GM21528 (cell line): Measurements from ENCODE around the gene RPL22L1.
"Not testable (repeated sequence)": the region's sequence is repeated elsewhere in the genome, so short reads cannot be mapped to it uniquely, and the experiment has no call there.

ENCODE experiments used
- ATAC-seq: cut with Tn5 transposase; IDR thresholded peaks from one replicate; pipeline ENCODE4 v1.9.1; 2021; ENCODE audit warnings: mild to moderate bottlenecking, moderate library complexity; ENCODE audit not compliant: unreplicated experiment, low FRiP score

The RPL22L1 gene

DNA sequence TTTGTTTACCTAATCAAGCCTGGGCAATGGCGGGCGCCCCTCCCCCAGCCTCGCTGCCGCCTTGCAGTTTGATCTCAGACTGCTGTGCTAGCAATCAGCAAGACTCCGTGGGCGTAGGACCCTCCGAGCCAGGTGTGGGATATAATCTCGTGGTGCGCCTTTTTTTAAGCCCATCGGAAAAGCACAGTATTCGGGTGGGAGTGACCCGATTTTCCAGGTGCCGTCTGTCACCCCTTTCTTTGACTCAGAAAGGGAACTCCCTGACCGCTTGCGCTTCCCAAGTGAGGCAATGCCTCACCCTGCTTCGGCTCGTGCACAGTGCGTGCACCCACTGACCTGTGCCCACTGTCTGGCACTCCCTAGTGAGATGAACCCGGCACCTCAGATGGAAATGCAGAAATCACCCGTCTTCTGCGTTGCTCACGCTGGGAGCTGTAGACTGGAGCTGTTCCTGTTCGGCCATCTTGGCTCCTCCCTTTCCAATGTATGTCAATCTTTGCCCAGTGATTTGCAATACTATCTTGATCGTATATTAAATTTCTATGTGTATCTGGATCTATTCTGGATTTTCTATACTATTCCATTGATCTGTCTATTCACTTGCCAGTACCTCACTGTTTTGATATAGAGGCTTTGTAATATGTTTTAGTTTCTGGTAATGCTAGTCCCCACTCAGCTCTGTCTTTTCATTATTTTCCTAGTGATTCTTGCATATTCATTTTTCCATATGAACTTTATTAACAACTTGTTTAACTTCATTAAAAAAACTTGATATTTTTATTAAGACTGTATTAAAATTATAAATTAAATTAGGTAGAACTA lies 14.3 kb upstream of the RPL22L1 start:
- not testable (repeated sequence) for ATAC-seq

DNA sequence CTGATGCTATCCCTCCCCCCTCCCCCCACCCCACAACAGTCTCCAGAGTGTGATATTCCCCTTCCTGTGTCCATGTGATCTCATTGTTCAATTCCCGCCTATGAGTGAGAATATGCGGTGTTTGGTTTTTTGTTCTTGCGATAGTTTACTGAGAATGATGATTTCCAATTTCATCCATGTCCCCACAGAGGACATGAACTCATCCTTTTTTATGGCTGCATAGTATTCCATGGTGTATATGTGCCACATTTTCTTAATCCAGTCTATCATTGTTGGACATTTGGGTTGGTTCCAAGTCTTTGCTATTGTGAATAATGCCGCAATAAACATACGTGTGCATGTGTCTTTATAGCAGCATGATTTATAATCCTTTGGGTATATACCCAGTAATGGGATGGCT lies 8.7 kb upstream of the RPL22L1 start:
- not testable (repeated sequence) for ATAC-seq

DNA sequence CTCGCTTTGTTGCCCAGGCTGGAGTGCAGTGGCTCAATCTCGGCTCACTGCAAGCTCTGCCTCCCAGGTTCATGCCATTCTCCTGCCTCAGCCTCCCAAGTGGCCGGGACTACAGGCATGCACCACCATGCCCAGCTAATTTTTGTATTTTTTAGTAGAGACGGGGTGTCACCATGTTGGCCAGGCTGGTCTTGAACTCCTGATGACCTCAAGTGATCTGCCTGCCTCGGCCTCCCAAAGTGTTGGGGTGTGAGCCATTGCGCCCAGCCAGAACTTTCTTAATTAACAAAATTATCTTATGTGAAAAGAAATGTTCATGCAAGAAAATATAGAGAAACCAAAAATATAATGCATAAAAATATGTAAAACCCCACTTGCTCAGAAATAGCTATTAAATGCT lies 7.3 kb upstream of the RPL22L1 start:
- ATAC-seq: not testable (repeated sequence)

DNA sequence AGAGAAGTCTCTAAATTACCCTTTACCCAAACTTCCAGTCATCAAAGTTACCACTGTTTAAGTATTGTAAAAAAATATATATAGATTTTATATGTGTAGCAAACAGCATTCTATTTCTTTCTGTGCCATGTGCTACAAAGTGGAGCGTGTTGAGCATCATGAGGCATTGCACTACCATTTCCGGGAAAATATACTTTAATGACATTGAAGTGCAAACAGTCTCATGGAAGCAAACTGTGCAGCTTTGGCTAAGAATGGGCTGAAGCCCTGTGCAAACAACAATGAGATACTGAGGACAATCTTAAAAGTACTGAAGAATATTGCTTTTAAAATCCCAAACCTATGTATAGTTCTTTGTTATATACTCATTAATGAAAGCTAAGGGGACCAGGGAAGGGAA lies 6.5 kb upstream of the RPL22L1 start:
- ATAC-seq: no peak

DNA sequence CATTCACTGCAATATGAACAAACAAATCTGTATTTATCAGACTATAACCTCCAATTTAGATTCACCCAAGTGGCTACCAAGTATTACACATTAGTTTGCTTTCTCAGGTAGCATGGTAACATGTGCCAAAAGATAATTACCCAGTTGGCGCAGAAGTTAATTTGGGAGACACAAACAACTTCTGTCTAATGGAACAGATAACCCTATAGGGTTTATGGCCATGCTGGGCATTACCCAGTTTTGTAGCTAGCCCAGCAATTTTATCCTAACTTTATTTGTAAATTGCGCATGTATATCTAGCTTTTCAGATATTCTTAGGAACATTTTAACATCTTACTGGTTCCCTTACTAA lies 780 bp downstream of the RPL22L1 start:
- ATAC-seq: no peak

DNA sequence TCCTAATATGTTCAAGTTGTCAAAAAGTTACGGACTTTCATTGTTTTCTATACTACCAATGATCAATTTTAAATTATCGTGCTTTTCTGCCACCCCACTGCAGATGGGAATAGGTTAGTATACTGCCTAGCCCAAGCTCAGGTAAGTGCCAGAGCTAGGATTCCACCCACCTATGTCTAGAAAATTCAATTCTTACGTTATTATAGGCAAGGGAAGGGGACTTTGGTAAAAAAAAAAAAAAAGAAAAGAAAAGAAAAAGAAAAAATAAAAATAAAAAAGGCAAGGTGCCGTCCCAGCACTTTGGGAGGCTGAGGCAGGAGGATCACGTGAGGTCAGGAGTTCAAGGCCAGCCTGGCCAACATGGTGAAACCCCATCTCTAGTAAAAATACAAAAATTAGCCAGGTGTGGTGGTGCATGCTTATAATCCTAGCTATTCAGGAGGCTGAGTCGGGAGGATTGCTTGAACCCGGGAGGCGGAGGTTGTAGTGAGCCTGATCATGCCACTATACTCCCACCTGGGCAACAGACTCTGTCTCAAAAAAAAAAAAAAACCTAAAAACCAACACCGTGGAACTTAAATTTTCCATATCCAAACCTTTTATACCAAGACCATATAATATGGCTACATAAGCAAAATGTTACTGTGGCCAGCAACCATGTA lies 1.3 kb downstream of the RPL22L1 start:
- no peak for ATAC-seq

DNA sequence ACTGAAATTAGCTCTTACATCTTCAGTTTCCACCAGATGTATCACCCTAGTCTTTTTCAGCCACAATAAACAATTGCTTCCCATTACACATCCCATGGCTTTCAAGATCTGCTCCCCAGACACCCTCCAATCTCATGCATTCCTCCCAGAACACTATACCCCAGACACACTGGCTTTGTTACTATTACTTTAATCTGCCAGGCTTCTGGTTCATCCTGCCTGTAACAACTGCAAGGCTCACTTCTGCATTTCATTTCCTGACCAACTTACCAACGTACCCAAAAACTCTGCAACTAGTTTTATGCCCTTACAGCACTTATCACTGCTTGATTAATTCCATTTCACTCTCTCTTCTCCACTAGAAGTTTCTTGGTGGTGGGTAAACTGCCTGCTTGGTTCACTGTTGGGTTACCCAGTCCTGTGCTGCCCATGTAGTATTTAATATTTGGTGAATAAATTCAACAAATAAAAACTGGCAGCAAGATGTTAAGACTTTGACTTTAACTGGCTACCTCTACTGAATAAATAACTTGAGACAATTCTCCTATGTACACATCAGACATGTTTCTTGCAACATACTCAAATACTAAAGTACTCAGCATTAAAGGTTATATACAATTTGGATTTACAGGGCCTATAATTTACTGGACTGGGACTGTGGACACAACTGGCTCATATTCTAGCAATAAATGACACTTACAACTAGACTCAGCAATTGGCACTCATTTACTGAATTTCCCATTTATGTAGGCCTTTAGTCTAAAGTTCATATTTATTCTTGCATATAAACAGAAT lies 2.7 kb downstream of the RPL22L1 start:
- no peak for ATAC-seq

DNA sequence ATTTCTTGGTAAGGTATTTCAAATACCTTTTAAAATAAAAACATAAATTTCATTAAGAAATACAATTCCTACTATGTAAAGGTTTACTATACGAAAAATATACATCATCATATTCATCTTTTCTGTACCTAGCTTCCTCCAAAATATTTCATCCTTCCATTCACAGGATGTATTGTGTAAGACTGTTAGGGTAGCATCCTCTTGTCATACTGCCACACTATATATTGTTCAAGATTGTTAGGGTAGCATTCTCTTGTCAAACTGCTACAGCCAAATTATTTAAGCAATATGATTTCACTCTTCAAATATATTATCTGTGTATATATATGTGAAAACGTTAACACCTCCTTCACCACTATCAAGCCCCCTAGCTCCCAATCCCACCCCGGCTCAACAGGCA lies 3.5 kb downstream of the RPL22L1 start:
- ATAC-seq: no peak

DNA sequence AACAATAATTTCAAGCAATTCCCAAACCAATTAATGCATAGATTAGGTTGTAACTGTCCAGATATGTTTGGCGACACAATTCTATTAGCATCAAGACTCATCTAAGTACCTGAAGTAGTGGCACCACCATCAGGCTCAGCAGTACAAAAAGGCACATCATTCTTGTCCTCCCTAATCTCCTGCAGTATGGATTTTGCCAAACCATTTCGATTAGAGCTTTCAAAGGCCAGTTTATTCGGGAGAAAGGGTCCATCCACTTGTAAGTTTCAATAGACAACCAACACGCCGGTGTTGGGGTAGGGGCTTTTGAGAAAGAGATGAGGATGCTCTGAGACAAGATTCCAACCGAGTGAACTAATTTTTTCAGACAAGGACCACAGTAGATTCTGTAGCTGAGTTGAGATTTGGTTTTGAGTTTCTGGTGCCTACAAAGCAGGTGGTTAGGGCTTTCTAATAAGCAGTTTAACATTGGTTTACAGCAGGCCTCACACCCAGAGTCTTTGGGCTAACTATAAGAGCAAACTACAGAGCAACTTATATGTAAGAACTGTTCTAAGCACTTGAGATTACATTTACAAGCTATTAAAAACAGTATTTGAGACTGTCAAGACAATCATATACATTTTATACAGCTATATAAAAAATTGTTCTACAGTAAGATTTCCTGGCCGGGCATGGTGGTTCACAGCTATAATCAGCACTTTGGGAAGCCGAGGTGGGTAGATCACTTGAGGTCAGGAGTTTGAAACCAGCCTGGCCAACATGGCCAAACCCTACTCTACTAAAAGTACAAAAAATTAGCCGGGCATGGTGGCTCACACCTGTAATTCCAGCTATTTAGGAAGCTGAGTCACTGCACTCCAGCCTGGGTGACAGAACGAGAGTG lies 4.5 kb downstream of the RPL22L1 start:
- no peak for ATAC-seq

DNA sequence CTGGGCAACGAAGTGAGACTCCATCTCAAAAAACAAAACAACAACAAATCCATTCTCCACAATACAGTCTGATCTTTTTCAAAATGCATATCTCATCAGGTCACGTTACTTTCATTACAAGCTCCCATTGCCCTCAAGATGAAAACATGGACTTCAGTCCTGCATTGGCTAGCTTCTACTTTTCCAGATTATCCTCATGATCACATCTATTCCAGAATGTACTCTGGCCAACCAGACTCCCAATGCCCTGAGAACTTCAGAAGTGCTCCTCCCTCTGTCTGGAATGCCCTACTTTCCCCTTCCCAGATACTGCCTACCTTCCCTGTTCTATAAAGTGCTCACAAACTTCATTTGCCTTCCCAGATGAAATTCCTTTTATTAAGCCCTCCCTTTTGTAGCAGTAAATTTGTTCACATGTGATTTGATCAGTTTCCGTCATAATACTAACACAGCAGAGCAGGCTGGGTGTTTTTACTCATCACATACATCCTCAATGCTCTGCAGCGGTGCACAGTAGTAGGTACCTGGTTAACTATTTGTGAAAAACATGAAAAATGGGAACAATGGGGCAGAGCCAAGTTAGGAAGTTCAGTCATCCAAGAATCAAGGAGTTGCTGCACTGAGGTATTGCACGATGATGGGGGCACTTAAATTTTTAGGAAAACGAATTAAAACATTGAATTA lies 5.3 kb downstream of the RPL22L1 start:
- ATAC-seq: no peak

DNA sequence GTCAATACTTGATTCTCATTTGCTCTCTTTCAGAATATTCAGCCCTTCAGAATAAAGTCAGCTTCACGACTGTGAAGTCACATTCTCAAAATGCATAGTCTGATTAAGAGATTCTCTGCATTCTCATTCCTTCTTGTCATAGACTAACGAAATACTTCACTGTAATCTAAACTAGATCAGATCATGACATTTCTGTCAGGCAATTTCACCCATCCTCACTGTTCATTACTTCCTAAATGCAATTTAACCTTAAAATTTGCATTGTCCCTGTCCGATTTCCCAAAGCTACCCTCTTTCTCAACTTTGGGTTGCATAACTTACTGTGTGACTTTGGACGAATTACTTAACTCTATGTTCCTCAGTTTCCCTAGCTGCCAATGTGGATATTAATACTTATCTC lies 6.2 kb downstream of the RPL22L1 start:
- ATAC-seq: no peak

DNA sequence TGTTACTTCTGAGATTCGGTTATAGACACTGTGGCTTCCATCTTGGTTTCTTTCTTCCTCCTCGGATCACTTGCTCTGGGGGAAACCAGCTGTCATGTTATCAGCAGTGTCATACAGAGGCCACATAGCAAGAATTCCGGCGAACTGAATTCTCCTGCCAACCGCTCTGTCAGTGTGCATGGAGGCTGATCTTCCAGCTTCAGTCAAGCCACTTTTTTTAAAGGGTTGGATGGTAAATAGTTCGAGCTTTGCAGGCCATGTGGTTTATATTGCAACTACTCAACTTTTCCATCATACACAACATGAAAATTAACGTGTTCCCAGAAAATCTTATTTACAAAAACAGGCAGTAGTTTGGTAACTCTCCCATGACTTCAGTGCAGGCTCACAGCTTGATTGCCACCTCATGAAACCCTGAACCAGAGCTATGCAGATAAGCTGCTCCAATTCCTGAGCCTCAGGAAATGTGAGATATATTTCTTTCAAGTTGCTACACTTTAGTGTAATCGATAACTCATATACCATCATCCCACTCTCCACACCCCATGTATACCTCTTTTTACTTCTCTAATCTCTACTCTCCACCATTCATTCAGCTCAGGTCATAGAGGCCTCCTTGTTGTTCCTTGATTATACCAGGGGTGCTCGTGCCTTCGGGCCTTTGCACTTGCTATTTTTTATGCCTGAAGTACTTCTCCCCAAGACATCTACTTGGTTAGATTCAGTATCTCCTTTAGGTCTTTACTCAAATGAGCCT lies 7.2 kb downstream of the RPL22L1 start:
- ATAC-seq: no peak

DNA sequence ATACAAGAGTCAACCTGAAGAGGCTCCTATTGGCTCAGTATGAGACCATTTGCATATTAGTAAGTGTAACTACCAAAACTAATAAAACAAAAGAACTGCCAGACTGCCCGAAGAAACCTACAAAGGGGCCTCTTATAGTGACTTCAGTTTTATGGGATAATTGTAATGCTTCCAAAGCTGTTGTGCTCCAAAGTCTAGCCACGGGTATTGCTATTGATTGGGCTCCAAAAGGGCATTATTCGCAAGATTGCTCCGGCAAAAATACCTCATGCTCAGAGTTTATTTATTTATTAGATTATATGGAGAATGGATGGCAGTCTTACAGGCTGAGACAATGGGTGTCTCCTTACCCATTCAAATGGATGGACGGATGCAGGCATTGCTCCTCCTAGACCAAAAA lies 11.4 kb downstream of the RPL22L1 start:
- ATAC-seq: no peak

DNA sequence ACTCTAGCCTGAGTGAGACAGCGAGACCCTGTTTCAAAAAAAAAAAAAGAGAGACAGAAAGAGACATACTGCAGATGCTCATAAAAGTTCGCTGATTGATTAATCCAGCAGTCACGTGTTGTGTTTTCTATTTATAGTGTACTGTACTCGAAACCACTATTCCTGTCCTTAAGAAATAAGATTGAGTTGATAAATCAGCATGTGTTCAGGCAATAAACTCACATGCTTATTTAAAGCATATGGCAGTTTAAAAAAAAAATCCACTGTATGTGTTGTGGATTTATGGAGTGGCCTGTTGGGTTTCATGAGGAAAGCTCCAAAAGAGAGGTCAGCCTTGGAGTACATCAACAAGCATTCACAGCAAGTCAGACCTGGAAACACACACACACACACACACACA lies 17.7 kb downstream of the RPL22L1 start:
- ATAC-seq: no peak

DNA sequence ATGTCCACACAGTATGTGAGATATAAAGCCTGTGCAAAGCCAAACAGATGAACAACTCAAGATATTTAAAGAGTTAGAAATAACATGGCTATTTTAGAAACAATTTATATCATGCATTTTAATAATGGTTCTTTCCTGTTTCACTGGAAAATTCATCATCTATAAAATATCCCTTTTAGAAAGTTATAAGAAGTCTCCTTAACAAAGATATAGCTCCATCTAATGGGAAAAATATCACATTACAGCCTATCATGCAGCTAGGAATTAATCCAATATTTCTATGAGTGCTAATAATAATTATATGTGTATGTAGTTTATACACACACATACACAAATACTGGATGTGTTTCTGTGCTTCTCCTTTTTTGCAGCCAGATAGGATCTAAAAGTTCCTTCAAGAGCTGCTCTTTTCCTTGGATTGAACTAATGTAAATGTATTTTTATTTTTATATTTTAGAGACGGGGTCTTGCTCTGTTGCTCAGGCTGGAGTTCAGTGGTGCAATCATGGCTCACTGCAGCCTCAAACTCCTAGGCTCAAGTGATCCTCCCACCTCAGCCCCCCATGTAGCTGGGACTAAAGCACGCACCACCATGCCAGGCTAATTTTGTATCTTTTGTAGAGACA lies 21.6 kb downstream of the RPL22L1 start:
- ATAC-seq: no peak

DNA sequence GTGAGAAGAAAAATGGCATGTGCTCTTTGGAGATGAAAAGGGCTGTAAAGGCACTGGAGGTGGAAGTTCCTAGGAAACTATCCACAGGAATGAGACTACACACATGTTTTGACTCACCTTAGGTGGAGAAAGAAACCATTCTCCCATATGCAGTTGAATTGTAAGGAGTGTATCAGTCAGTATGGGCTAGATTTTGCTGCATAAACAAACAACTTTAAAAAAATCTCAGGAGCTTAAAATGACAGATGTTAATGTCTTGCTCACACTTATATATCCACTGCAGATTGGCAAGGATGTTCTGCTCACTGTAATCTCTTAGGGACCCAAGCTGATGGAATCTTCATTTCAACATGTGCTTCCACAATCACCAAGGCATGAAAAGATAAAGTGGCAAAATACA lies 25.6 kb downstream of the RPL22L1 start:
- ATAC-seq: no peak

DNA sequence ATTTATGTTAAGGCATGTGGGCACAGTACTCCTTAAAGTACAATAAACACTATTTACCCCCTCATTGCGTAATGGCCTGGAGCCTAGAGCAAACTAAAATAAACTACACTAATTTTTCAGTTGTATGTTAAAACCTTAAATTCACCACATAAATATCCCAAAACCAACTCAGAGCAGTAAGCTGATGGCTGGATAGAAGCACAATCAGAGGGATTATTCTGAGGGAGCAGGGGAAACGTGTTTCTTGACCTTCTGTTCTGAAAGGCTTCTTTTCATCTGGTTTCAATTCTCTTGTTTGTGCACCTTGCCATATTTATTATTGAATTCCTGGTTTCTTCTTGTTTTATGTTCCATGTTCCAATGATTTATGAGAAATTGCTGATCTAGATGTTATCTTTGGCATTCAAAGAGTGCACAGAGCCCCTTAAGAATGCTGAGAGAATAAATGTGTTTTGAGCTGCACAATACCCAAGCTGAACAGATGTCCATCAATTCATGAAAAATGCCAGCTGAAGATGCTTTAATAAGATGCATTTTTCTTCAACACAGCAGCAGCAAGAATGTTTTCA lies 29.6 kb downstream of the RPL22L1 start:
- no peak for ATAC-seq

DNA sequence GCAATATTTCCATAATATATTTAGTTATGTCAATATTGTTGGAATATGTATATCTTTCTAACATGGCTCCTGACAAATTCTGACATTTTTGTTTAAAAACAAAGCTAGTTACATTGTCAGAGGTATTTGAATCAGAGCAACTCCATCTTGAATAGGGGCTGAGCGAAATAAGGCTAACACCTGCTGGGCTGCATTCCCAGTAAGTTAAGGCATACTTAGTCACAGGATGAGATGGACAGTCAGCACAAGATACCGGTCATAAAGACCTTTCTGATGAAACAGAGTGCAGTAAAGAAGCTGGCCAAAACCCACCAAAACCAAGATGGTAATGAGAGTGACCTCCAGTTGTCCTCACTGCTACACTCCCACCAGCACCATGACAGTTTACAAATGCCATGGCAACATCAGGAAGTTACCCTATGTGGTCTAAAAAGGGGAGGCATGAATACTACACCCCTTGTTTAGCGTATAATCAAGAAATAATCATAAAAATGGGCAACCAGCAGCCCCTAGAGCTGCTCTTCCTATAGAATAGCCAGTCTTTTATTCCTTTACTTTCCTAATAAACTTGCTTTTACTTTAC lies 30.4 kb downstream of the RPL22L1 start:
- ATAC-seq: no peak
